IPS DF 6.9 (cell line): Measurements from ENCODE around the gene MLN.
A peak's percentile ranks its signal among the peaks of the same experiment; 100 is the strongest.

Source experiments
- DNase-seq: peaks from one replicate; pipeline ENCODE4 v3.0.0-alpha.2; 2013; ENCODE audit warnings: low read depth, low spot score
- H3K27ac ChIP-seq: one replicate; pipeline ENCODE4 v1.5.1; 2013; ENCODE audit warnings: low read length, control low read depth
- H3K27me3 ChIP-seq: 2 replicates; pipeline ENCODE4 v1.6.1; 2013; ENCODE audit warnings: mild to moderate bottlenecking, low read length; ENCODE audit not compliant: control insufficient read depth, insufficient read depth
- H3K36me3 ChIP-seq: 2 replicates; pipeline ENCODE4 v1.6.1; 2013; ENCODE audit warnings: low read length; ENCODE audit not compliant: control insufficient read depth, insufficient read depth
- H3K4me1 ChIP-seq: 2 replicates; pipeline ENCODE4 v1.6.1; 2013; ENCODE audit warnings: low read length; ENCODE audit not compliant: control insufficient read depth, insufficient read depth
- H3K4me3 ChIP-seq: 2 replicates; pipeline ENCODE4 v1.5.1; 2013; ENCODE audit warnings: mild to moderate bottlenecking, low read length
- H3K9me3 ChIP-seq: 2 replicates; pipeline ENCODE4 v1.6.1; 2013; ENCODE audit warnings: low read length, inconsistent platforms; ENCODE audit not compliant: control insufficient read depth, insufficient read depth
- WGBS: extraction: QIAGEN DNeasy Blood & Tissue Kit; methylation state at CpG from one replicate; pipeline ENCODE4 v1.1.7; 2013; ENCODE audit warnings: mixed read lengths, missing lambda C conversion rate; ENCODE audit not compliant: insufficient read length, insufficient coverage; 5-methylcytosine and 5-hydroxymethylcytosine counted together

MLN gene, protein sequence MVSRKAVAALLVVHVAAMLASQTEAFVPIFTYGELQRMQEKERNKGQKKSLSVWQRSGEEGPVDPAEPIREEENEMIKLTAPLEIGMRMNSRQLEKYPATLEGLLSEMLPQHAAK

DNA sequence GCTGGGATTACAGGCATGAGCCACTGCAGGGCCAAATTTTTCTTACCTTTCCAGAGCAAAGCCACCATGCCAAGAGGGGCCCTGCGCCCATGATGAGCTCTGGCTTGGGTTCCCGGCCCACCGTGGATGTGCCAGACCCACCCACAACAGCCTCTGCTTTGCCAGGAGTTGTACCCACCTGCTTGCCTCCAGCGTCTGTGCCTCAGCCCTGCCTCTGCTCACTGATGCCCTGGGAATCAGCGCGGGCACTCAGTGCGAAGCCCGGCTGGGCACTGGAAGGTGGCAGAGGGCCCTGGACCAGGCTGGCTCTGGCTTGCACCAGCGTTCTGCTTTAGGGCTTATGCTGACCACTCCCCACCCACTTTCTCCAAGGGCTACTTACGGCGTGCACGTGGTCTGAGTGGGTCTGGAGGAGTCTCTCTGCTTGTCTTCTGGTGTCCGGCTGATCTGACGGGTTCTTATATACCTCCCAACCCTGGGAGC lies at the start of gene MLN:
TSS of gene MLN (minus strand) at position 433 of the 483 bp plus-strand sequence. CDS start 2,840 bp downstream, outside the sequence.
- WGBS: no CpG with 5 or more reads among the region's 14 CpGs
- Histone ChIP-seq H3K27ac (no peak within 1 kb of the TSS), H3K27me3 (no peaks in the 10 kb centered on the region), H3K4me3 (no peak within 1 kb of the TSS), H3K9me3 (no peaks in the 10 kb centered on the region), H3K4me1 (peaks cover 1% of the 10 kb centered on the region; the same call in 1 of the 2 replicates), H3K36me3 (no peaks in the 10 kb centered on the region; the same call in 1 of the 2 replicates)
- no peak for DNase-seq

DNA sequence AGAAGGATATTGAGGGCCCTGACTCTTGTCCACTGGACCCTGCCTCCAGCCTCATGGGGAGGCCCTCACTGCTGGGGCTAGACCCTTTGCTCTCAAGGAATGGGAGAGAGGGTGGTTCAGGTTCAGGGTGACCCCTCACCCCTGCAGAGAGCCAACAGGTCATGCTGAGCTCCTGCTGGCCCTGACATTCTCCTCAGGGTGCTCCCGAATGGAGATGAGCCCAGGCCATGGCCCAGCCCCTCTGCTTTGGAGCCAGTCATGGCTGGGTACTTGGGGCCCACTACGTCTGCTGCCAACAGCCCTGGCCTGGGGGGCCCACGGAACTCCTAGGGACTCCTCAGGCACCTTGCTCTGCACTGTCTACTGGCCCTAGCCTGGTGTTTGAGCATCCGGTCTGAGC lies 49.2 kb upstream of the MLN start:
- no peak overlapping the region for H3K4me3 ChIP-seq
- peaks cover 4% of the 10 kb centered on the region; the same call in 1 of the 2 replicates for H3K4me1 ChIP-seq
- WGBS: no CpG with 5 or more reads among the region's 4 CpGs
- no peak overlapping the region for H3K27ac ChIP-seq
- H3K9me3 ChIP-seq: no peaks in the 10 kb centered on the region
- no peaks in the 10 kb centered on the region for H3K27me3 ChIP-seq
- DNase-seq: no peak
- H3K36me3 ChIP-seq: no peaks in the 10 kb centered on the region

DNA sequence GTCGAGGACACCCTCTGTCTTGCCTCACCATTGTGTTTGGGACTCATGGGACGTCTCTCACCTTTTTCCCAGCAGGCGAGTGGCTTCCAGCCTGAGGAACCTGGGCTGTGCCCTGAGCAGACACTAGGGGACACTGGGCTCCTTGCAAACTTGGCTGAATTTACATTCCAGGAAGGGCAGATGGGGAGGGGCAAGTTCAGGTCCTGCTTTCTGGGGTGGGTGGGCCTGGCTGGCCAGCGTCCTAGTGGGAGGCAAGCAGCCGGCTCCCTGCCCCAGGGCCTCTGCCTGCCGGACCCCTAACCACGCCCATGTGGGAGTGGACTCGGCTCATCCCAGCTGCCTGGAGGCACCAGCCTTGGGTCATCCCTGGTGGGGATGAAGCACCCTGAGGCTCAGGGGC lies 48.2 kb upstream of the MLN start:
- DNase-seq: peak; percentile 60
- Histone ChIP-seq H3K27me3 (no peaks in the 10 kb centered on the region), H3K27ac (no peak overlapping the region), H3K9me3 (no peaks in the 10 kb centered on the region), H3K4me1 (peaks cover 4% of the 10 kb centered on the region; the same call in 1 of the 2 replicates), H3K36me3 (no peaks in the 10 kb centered on the region), H3K4me3 (no peak overlapping the region)
- no CpG with 5 or more reads among the region's 8 CpGs for WGBS

DNA sequence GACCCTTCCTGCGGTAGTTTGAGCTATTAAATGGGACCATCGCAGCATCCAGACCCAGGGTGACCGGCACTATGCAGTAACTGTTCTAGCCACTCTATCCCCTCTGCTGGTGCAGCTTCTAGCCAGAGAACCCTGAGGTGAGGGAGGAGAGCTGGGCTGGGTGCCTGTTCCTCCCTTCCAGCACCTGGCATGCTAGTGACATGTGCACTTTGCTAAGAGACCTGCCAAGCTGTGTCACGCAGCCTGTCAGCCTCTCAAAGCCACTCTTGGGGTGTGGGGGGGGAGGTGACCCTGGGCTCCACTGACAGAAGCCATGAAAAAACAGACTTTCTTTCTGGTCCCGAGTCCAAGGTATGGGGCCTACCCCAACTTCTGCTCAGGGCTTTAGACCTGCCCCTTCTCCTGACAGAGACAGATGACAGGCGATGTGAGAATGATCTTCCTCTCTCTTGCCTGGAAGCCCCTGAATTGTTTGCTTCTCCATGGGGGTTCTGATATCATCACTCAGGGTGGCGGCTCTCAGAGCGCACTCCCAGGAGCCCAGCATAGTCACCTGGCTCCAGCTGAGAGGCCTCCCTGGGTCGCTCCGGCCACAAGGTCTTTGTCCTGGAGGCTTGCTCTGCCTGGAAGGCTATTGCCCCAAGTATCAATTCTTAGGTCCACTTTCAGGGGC lies 47.2 kb upstream of the MLN start:
- Histone ChIP-seq H3K27me3 (no peaks in the 10 kb centered on the region), H3K9me3 (no peaks in the 10 kb centered on the region)

DNA sequence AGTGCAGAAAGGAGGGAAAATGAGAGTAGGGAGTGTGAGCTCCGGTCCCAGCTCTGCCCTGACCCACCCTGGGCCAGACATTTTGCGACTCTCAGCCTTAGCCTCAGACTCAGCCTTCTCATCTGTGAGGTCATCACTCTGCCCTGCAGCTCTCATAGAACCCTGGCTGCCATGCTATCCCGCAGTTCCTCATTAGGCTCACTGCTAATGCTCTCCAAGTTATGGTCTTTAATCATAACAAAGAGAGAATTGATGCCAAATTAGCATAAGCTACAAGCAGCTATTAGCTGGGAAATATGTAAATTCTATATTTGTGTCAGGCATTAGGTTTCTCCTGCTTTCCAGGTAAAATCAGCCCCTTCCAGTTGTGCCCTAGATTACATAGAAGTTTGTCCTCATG lies 46.5 kb upstream of the MLN start:
- H3K27me3 ChIP-seq: no peaks in the 10 kb centered on the region
- H3K27ac ChIP-seq: no peak overlapping the region
- peaks cover 4% of the 10 kb centered on the region; the same call in 1 of the 2 replicates for H3K4me1 ChIP-seq
- WGBS: no CpG with 5 or more reads among the region's 3 CpGs
- H3K36me3 ChIP-seq: no peaks in the 10 kb centered on the region
- DNase-seq: no peak
- H3K4me3 ChIP-seq: no peak overlapping the region
- no peaks in the 10 kb centered on the region for H3K9me3 ChIP-seq

More for the DNA sequence above, 47.2 kb upstream of the MLN start:
- no peaks in the 10 kb centered on the region for H3K36me3 ChIP-seq
- no peak overlapping the region for H3K27ac ChIP-seq
- DNase-seq: no peak
- no CpG with 5 or more reads among the region's 10 CpGs for WGBS
- peaks cover 4% of the 10 kb centered on the region; the same call in 1 of the 2 replicates for H3K4me1 ChIP-seq
- H3K4me3 ChIP-seq: no peak overlapping the region

DNA sequence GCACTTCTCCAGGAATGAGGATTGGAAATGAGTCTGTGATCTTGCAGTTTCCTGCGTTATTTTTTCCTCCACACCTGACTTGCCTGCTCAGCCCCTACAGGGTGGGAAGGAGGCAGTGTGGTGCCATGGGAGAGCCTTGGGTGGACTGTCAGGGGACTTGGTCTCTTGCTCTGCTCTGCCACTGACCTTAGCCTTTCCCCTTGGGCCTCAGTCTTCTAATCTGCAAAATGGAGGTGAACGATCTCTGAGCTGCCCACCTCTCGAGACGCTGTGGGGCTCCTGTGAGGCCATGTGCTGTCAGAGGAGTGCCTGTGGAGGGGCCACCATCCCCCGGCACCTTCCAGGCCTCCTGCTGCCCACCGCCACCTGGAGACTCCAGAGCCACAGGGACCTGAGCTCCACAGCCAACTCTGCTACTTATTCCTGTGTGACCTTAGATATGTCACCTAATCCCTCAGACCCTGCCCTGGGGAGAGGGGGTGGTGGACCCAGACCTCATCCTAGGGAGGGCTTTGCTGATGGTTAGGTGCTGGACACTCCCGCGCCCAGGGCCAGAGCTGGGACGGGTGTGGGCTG lies 45.8 kb upstream of the MLN start:
- DNase-seq: no peak
- Histone ChIP-seq H3K9me3 (no peaks in the 10 kb centered on the region), H3K4me3 (no peak overlapping the region), H3K27me3 (no peaks in the 10 kb centered on the region), H3K27ac (no peak overlapping the region), H3K36me3 (no peaks in the 10 kb centered on the region), H3K4me1 (peaks cover 4% of the 10 kb centered on the region; the same call in 1 of the 2 replicates)
- WGBS: no CpG with 5 or more reads among the region's 9 CpGs

DNA sequence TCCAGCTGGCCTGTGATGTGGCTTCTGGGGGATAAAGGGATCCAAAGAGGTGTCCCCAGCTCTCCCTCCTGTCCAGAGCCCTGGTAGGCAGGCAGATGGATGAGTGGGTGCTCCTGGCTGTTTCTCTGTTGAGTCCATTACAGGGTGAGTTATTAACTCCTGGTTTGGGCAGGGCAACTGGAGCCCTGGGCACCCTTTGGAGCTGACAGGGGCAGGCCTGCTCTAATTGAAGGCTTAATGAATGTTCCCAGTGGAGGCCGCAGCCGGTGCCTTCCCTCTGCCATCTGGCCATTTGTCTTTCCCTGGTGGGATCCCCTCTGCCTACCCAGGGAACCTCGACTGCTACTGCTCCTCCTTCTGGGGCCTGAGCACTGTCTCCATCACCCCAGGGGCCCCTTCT lies 44.7 kb upstream of the MLN start:
- Histone ChIP-seq H3K9me3 (no peaks in the 10 kb centered on the region), H3K4me3 (no peak overlapping the region)
- WGBS: no CpG with 5 or more reads among the region's 3 CpGs

DNA sequence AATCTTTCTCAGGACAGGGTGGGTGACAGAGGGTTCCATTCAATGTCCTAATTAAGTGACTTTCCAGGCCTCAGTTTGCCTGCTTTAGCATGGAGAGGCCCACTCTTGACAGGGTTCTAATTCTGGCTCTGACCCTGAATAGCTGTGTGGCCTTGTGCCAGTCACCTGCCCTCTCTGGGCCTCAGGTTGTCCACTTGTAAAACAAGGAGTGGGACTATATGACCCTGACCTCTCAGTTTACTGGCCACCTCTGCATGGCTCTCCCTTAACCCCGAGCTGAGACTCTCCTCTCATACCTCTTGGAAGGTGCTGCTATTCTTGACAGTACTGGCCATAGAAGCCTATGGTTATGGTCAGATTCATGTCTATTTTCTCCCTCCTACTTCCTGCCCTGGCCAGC lies 44.1 kb upstream of the MLN start:
- no peaks in the 10 kb centered on the region for H3K9me3 ChIP-seq
- H3K27ac ChIP-seq: no peak overlapping the region
- H3K4me3 ChIP-seq: no peak overlapping the region
- peaks cover 4% of the 10 kb centered on the region for H3K4me1 ChIP-seq
- H3K36me3 ChIP-seq: no peaks in the 10 kb centered on the region
- H3K27me3 ChIP-seq: no peaks in the 10 kb centered on the region
- no peak for DNase-seq
- WGBS: no CpG with 5 or more reads among the region's 1 CpG

More for the DNA sequence above, 44.7 kb upstream of the MLN start:
- H3K27ac ChIP-seq: no peak overlapping the region
- H3K36me3 ChIP-seq: no peaks in the 10 kb centered on the region
- H3K4me1 ChIP-seq: peaks cover 4% of the 10 kb centered on the region
- H3K27me3 ChIP-seq: no peaks in the 10 kb centered on the region
- no peak for DNase-seq

DNA sequence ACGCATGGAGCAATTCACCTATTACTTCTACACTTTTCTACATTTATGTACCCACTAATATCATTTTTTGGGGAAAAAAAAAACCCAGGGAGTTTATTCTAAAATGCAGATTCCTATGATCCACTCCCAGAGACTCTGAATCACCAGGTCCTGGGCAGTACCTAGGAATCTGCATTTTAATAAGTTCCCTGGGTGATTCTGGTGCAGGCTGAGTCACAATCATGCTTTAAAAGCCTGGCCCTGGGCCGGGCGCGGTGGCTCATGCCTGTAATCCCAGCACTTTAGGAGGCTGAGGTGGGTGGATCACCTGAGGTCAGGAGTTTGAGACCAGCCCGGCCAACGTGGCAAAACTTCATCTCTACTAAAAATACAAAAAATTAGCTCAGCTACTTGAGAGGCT lies 43.3 kb upstream of the MLN start:
- Histone ChIP-seq H3K4me3 (no peak overlapping the region), H3K27ac (no peak overlapping the region), H3K4me1 (peaks cover 4% of the 10 kb centered on the region), H3K36me3 (no peaks in the 10 kb centered on the region), H3K9me3 (no peaks in the 10 kb centered on the region), H3K27me3 (no peaks in the 10 kb centered on the region)
- WGBS: no CpG with 5 or more reads among the region's 6 CpGs
- no peak for DNase-seq

DNA sequence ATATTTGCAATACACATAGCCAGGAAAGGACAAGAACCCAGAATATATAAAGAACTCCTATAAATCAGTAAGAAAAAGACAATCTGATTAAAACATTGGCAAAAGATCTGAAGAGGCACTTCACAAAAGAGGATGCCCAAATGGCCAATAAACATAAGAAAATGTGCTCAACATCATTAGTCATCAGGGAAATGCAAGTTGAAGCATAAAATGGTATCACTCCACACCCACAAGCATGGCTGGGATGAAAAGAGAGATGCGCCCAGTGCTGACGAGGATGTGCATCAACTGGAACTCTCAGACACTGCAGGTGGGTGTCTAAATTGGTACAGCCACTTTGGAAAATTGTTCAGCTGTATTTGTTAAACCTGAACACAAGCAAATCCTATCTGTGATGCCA lies 42.4 kb upstream of the MLN start:
- no CpG with 5 or more reads among the region's 2 CpGs for WGBS
- DNase-seq: no peak

More for the DNA sequence above, 42.4 kb upstream of the MLN start:
- no peak overlapping the region for H3K27ac ChIP-seq
- H3K4me1 ChIP-seq: no peaks in the 10 kb centered on the region; the same call in 1 of the 2 replicates
- no peaks in the 10 kb centered on the region for H3K27me3 ChIP-seq
- H3K36me3 ChIP-seq: no peaks in the 10 kb centered on the region
- no peak overlapping the region for H3K4me3 ChIP-seq
- no peaks in the 10 kb centered on the region for H3K9me3 ChIP-seq
